SH-SY5Y (cell line): ENCODE data around the gene KRT71.

Experiments
- GATA2 ChIP-seq: IDR thresholded peaks from 2 replicates; pipeline ENCODE4 v1.6.1; 2011; ENCODE audit warnings: mild to moderate bottlenecking, low read depth, low read length
- GATA3 ChIP-seq: IDR thresholded peaks from 2 replicates; pipeline ENCODE4 v1.6.1; 2011; ENCODE audit warnings: low read depth, mild to moderate bottlenecking, low read length, moderate library complexity

DNA sequence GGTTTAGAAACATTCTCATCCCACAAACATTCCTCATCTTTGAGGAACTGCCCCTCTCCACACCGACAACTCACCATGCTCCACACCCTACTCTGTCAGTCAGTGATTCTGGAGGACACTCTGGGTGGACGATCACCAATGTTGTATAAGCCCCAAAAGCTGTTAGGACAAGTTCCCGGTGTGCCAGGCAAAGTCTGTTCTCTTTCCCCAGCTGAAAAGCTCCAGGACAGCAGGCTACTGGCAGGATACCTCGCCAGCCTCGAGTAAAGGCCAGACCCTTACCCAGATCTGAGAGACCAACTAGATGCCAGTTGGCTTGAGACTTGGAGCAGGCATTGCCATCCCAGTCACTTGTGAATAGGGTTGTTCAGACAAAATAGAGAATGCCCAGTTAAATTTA, 44.7 kb downstream of the KRT71 start:
- no peak for TF ChIP-seq GATA2
- TF ChIP-seq GATA3 = no peak
